Raji (cell line): ENCODE data around the gene VN1R5.

Experiments used
- POLR2A ChIP-seq: IDR thresholded peaks from 2 replicates; pipeline ENCODE4 v1.6.1; 2011; ENCODE audit warnings: low read depth, low read length, control low read depth; ENCODE audit not compliant: insufficient read depth

VN1R5 gene

GRCh38 chr1:247247568-247247967, 8.3 kb upstream of the VN1R5 start:
- TF ChIP-seq POLR2A, result no peak

DNA sequence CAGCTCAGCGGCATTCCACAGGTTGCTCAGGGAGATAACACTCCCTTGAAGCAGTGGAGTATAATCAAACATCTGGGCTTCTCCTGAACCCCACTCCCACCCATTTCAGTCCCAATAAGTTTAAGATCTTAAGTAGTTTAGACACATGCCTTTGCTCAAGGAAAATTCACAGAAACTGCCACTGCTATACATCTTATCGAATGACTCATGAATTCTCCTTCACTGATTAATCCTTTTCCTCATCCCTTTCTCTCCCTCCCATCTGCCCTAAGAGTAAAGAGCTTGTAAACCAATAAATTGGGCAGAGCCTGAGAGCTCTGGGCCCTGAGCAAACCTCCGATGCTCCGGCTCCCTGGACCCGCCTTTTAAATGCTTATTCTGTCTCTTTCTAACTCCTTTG, 10.2 kb downstream of the VN1R5 start:
- no peak for TF ChIP-seq POLR2A

DNA sequence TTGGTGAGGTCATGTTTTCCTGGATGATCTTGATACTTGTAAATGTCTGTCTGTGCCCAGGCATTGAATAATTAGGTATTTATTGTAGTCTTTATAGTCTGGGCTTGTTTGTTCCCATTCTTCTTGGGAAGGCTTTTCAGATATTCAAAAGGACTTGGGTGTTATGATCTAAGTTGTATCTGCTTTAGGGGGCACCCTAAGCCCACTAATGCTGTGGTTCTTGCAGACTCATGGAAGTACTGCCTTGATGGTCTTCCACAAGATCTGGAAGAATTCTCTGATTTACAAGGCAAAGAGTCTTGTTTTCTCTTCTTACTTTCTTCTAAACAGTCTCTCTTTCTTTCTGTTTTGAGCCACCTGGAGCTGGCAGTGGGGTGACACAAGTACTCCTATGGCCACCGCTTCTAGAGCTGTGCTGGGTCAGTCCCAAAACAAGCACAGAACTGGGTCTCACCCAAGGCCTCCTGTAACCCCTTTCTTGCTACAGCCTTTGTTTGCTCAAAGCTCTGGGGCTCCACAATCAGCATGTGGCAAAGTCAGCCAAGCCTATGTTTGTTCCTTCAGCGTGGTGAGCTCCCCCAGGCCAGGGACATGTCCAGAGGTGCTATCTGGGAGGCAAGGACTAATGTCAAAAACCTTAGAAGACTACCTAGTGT, 12.6 kb downstream of the VN1R5 start:
- TF ChIP-seq POLR2A, result no peak

DNA sequence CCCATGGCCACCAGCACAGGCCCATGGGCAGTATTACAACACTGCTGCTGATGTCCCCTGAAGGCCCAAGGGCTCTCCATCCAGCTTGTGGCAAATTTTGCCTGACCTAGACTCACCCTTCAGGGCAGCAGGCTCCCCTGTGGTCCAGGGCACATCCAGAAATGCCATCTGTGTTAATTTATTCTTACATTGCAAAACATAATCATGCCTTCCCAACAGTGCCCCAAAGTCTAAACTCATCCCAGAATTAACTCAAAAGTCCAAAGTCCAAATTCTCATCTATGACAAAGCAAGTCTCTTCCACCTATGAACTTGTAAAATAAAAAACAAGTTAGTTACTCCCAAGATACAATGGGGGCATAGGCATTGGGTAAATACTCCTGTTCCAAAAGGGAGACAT, 13.3 kb downstream of the VN1R5 start:
- no peak for TF ChIP-seq POLR2A

- TF ChIP-seq POLR2A, result no peak
Observed at GRCh38 chr1:247270003-247270402, 14.1 kb downstream of the VN1R5 start.

- no peak for TF ChIP-seq POLR2A
Observed at GRCh38 chr1:247273013-247273412, 17.1 kb downstream of the VN1R5 start.

GRCh38 chr1:247274605-247275256, 18.9 kb downstream of the VN1R5 start:
- no peak for TF ChIP-seq POLR2A

GRCh38 chr1:247277191-247277590, 21.3 kb downstream of the VN1R5 start:
- no peak for TF ChIP-seq POLR2A

DNA sequence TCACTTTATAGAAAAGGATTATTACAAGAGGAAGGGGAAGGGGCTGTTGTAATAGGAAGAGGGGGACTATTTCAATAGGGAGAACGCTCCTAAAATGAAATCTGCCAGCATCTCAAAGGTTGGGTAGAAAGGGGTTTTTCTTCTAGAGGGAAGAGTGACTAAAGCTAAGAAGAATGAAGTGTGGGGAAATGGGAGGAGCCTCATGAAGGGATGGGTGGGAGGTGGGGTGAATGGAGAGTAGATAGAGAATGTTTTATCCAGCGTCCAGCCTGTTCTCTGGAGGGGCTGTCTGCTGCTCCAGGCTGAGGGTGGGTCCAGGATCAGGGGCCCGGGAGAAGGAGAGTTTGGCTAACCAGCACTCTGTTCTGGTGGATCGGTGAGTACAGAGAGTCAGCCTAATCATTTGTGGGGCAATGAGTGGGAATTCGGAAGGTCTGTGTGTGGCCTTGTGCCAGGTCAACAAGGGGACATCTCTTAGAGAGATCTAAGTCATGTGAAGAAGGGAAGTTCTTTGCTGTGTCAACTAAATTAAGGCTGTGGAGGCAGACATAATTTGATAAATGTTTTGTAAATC, 25.2 kb downstream of the VN1R5 start:
- no peak for TF ChIP-seq POLR2A

DNA sequence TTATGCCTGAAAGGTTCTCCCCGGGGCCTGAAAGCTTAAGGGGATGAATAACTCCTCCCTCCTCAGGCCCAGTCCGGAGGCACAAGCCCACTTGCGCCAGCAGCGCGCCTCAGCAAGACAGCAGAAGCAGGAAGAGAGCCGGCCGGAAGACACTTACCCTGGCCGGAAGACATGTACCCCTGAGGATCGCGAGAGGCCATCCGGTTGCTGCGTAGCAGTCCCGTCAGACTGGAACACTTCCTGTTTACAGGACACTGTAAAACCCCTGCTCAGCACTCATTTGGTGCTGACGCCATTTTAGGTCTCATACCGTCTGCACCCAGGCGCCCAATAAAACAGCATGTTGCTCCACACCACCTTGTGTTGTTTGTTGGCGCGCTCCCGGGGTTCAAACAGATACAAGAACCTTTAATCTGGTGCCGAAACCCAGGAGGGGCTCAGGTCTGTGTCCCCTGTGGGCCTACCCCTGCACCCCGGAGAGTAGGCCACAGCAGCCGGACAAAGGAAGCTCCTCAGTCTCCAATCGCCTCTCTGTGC, 30.3 kb downstream of the VN1R5 start:
- TF ChIP-seq POLR2A, result no peak

DNA sequence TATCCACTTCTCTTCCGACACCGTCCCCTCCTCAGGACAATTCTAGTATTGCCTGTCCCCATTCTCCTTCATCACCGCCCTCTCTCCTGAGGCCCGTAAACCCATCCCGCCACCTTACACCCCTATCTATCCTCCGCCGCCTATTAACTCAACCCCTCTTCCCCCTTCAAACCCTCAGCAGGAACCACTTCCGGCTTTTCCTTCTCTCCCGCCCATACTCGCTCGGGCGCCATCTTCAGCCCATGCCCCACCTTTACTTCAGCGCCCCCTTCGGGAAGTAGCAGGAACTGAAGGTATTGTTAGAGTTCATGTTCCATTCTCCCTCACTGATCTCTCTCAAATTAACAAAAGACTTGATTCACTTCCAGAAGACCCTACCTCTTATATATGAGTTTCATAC, 31.6 kb downstream of the VN1R5 start:
- no peak for TF ChIP-seq POLR2A

- TF ChIP-seq POLR2A, result no peak
Observed at GRCh38 chr1:247288341-247288740, 32.5 kb downstream of the VN1R5 start.

- TF ChIP-seq POLR2A, result no peak
Observed at GRCh38 chr1:247290576-247290975, 34.7 kb downstream of the VN1R5 start.

DNA sequence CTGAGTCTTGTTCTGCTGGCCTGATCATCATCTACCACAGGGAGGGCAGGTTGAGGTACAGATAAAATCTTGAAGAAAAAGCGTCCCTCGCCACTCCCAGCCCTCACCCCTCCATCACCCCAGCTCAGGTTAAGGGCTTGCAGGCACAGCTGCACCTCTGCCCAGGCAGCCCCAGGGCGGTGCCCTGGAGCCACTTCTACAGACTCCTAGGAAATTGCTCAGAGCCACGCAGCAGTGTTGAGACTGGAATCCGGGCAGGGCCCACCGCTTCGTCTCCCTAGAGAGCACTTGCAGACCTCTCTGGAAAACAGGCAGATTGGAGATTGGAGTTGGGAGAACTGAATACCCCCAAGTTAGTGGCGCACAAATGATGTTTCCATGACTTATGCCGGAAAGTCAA, 35.3 kb downstream of the VN1R5 start:
- no peak for TF ChIP-seq POLR2A

DNA sequence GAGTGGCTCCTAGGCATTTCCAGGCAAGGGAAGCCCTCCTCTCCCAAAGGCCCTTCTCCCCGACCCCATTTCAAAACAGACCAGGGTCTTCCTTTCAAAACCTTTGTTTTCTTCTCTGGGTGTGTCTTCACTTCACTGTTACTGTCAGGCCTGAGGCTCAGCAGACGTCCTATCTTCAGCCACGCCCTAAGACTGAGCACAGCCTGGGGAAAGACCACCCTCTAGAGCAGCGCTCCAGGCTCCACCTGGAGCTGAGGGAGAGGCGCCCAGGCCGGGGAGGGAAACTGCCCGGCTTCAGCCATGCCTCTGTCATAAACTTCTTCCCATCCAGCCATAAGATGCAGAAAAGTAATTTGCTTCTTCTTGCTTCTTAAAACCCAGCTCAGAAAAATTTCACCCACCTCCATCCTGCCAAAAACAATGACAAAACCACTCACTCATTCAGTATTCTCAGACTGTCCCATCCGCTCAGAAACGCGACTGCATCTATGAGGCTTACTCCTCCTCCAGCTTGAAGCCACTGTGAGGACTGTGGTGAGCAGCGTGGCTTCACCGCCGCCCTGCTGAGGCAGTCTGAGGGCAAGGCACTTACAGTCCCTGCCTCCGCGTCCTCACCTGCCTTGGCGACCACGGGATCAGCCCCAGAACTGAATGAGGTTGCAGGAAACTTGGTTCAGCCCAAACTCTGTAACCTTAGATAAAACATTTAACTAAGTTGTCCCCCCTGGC, 36.1 kb downstream of the VN1R5 start:
- TF ChIP-seq POLR2A, result no peak

DNA sequence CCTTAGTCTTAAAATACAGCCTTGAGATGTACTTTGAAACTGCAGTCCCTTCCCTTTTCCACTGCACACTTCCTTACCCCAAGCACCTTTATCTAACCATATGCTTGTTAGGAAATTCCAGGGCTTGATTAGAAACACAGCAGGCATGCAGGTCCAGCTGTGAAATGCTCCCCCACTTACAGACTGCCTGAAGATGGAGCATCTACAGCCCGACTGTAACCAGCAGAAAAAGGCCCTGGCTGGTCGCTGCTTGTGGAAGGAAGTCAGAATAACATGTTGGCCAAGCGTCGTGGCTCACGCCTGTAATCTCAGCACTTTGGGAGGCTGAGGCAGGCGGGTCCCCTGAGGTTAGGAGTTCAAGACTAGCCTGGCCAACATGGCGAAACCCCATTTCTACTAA, 37.2 kb downstream of the VN1R5 start:
- TF ChIP-seq POLR2A, result no peak
